AG04450 (cell line): ENCODE data around the gene GGTLC1. TPM values are rescaled to one million over a fixed set of nuclear protein-coding genes. Genes with fewer than 3 reads are reported as not detected.

Experiments
- CTCF ChIA-PET: fragments of 300-600, 350-600 bp; formaldehyde crosslinking; extraction: SDS; loops from one replicate; lab custom pipeline; 2022; ENCODE audit warnings: antibody characterized with exemption, inconsistent platforms; lab: Charles Lee
- POLR2A ChIA-PET: fragments of 350-600 bp; formaldehyde crosslinking; extraction: SDS; loops from one replicate; lab custom pipeline; 2021; ENCODE audit warnings: antibody characterized with exemption, inconsistent platforms; lab: Yijun Ruan, JAX
- DNase-seq: peaks from one replicate; pipeline ENCODE4 v3.0.0-alpha.2; 2011; ENCODE audit warnings: low read depth, low spot score
- H3K27ac ChIP-seq: one replicate; pipeline ENCODE4 v1.5.1; 2012; ENCODE audit warnings: low read depth, low read length, control low read depth
- H3K27me3 ChIP-seq: one replicate; pipeline ENCODE4 v1.6.0; 2012; ENCODE audit warnings: low read length; ENCODE audit not compliant: control insufficient read depth, insufficient read depth
- H3K4me3 ChIP-seq: 2 replicates; pipeline ENCODE4 v1.5.1; 2011; ENCODE audit warnings: mild to moderate bottlenecking, low read depth, low read length, control low read depth
- H3K9me3 ChIP-seq: 2 replicates; pipeline ENCODE4 v1.5.1; 2012; ENCODE audit warnings: low read length; ENCODE audit not compliant: control insufficient read depth, insufficient read depth
- polyA plus RNA-seq: library from polyadenylated mRNA; depleted of rRNA; stranded (reverse); fragments of >200 nt; gene quantifications from 2 replicates; pipeline ENCODE4 v1.2.3, GENCODE V29; 2011
- TF ChIP-seq, protein P1 (sequence below): IDR thresholded peaks from 2 replicates; pipeline ENCODE4 v1.5.1; 2011; ENCODE audit warnings: low read depth, low read length, control low read depth, inconsistent platforms

The GGTLC1 gene
- polyA plus RNA-seq, 1 experiment, result not detected

- CTCF ChIA-PET, result no interaction called here
- Histone ChIP-seq H3K27ac (no peak overlapping the region), H3K9me3 (no peaks in the 10 kb centered on the region), H3K4me3 (no peak overlapping the region), H3K27me3 (no peaks in the 10 kb centered on the region)
- POLR2A ChIA-PET, result no interaction called here
- TF ChIP-seq, protein P1, sequence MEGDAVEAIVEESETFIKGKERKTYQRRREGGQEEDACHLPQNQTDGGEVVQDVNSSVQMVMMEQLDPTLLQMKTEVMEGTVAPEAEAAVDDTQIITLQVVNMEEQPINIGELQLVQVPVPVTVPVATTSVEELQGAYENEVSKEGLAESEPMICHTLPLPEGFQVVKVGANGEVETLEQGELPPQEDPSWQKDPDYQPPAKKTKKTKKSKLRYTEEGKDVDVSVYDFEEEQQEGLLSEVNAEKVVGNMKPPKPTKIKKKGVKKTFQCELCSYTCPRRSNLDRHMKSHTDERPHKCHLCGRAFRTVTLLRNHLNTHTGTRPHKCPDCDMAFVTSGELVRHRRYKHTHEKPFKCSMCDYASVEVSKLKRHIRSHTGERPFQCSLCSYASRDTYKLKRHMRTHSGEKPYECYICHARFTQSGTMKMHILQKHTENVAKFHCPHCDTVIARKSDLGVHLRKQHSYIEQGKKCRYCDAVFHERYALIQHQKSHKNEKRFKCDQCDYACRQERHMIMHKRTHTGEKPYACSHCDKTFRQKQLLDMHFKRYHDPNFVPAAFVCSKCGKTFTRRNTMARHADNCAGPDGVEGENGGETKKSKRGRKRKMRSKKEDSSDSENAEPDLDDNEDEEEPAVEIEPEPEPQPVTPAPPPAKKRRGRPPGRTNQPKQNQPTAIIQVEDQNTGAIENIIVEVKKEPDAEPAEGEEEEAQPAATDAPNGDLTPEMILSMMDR, result no peak
- DNase-seq, result no peak
Measured at GRCh38 chr20:24027229-24027628, 38.6 kb upstream of the GGTLC1 start.

- CTCF ChIA-PET, result no interaction called here
- no peaks in the 10 kb centered on the region for H3K27me3 ChIP-seq
- no peak overlapping the region for H3K27ac ChIP-seq
- no peak overlapping the region for H3K4me3 ChIP-seq
- TF ChIP-seq, protein P1, result no peak
- H3K9me3 ChIP-seq, result no peaks in the 10 kb centered on the region
- no peak for DNase-seq
- POLR2A ChIA-PET, result no interaction called here
Measured at GRCh38 chr20:24022621-24023180, 34.1 kb upstream of the GGTLC1 start.

- TF ChIP-seq, protein P1, result no peak
- H3K4me3 ChIP-seq, result no peak overlapping the region
- ChIA-PET CTCF (no interaction called here), POLR2A (no interaction called here)
- H3K9me3 ChIP-seq, result no peaks in the 10 kb centered on the region
- no peaks in the 10 kb centered on the region for H3K27me3 ChIP-seq
- H3K27ac ChIP-seq, result no peak overlapping the region
- DNase-seq, result no peak
Measured at GRCh38 chr20:24018796-24019195, 30.2 kb upstream of the GGTLC1 start.

GRCh38 chr20:24017458-24017755, 28.8 kb upstream of the GGTLC1 start:
- TF ChIP-seq, protein P1, result no peak
- CTCF ChIA-PET, result no interaction called here
- Histone ChIP-seq H3K9me3 (no peaks in the 10 kb centered on the region), H3K4me3 (no peak overlapping the region), H3K27ac (no peak overlapping the region), H3K27me3 (no peaks in the 10 kb centered on the region)
- POLR2A ChIA-PET, result no interaction called here
- DNase-seq, result no peak

GRCh38 chr20:24016607-24017457, 28.3 kb upstream of the GGTLC1 start:
- H3K27me3 ChIP-seq, result no peaks in the 10 kb centered on the region
- H3K27ac ChIP-seq, result no peak overlapping the region
- no peak overlapping the region for H3K4me3 ChIP-seq
- ChIA-PET POLR2A (no interaction called here), CTCF (no interaction called here)
- TF ChIP-seq, protein P1, result no peak
- H3K9me3 ChIP-seq, result no peaks in the 10 kb centered on the region
- no peak for DNase-seq
